Epithelial cell of proximal tubule (primary cell): ENCODE data around the gene CHRNA10. TPM values are rescaled to one million over a fixed set of nuclear protein-coding genes. Genes with fewer than 3 reads are reported as not detected.

Experiments
- DNase-seq: peaks from one replicate; pipeline ENCODE4 v3.0.0-alpha.2; 2011; ENCODE audit warnings: low read depth
- H3K4me3 ChIP-seq: 2 replicates; pipeline ENCODE4 v1.5.1; 2011; ENCODE audit warnings: low read depth, mild to moderate bottlenecking, low read length
- CTCF ChIP-seq: conservative IDR thresholded peaks from 2 replicates; pipeline ENCODE4 v1.5.1; 2012; ENCODE audit warnings: low read depth, mild to moderate bottlenecking, low read length
- total RNA-seq: library from RNA; depleted of rRNA; stranded (reverse); fragments of >200 nt; gene quantifications from 2 replicates; pipeline ENCODE4 v1.2.3, GENCODE V29; 2015

CHRNA10 gene, protein sequence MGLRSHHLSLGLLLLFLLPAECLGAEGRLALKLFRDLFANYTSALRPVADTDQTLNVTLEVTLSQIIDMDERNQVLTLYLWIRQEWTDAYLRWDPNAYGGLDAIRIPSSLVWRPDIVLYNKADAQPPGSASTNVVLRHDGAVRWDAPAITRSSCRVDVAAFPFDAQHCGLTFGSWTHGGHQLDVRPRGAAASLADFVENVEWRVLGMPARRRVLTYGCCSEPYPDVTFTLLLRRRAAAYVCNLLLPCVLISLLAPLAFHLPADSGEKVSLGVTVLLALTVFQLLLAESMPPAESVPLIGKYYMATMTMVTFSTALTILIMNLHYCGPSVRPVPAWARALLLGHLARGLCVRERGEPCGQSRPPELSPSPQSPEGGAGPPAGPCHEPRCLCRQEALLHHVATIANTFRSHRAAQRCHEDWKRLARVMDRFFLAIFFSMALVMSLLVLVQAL
- 0.23 and 0.65 TPM in 2 replicates for total RNA-seq

DNA sequence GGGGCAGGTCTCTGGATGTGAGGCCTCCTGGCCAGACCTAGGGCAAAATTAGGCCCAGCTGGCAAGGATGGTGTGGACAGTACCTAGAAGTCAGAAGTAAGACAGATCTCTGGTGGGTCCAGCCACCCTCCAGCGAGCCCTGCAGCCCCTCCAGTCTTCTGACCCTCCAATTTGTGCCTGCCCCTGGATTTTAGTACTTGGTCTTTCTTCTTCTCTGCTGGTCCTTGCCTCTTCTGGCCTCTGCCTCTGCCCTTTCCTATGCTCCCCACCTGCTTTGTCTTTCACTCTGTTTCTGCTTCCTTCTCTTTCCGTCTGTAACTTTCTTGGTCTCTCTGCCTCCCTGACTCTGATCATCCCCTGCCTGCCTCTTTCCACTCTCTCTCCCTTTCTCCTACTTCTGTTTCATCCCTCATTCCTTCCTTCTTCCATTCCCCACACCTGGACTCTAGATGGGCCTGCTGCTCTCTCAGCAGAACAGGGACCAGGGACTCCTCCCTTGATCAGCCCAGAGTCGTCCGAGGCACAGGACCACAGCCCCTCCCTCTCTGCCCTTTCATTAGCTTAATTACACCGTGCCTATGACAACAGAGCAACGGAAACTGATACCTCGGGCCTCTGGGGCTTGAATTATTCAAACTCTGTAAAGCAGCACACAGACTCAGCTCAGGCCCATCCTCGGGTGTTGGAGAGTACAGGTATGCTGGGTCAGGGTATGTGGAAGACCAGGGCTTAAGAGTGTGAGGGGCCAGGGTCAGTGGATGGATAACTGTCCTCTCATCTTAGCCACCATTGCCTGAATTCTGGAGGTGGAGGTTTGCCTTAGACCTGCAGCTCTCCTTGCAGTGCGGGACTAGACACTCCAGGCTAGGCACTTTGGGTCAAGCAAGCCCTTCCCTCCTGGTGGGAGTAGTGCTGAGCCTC, at the start of gene CHRNA10:
Gene CHRNA10 (minus strand): TSS at position 51 of the 921 bp plus-strand sequence. CDS start 72 bp downstream, outside the sequence.
- DNase-seq: no peak
- H3K4me3 ChIP-seq: no peak within 1 kb of the TSS
- TF ChIP-seq CTCF: no peak

DNA sequence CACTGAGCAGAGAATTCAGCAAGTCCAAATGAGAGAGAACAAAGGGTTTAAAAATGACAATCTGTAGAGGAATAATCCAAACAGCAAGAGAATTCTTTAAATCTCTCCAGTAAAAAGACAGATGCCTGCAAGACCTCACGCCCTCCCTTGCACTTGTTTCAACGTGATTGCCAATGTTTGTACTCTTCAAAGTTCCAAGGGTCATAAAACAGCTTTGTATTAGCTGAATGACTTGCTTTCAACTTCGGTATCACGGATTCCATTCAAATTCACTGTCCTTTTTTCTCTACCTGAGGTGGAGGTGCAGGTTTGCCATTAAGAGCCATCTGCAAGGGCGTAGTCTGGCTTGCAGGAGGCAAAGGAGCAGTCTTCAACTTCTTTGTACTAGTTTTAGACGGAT, 41.1 kb upstream of the CHRNA10 start:
- H3K4me3 ChIP-seq: no peak overlapping the region
- no peak for TF ChIP-seq CTCF
- no peak for DNase-seq

DNA sequence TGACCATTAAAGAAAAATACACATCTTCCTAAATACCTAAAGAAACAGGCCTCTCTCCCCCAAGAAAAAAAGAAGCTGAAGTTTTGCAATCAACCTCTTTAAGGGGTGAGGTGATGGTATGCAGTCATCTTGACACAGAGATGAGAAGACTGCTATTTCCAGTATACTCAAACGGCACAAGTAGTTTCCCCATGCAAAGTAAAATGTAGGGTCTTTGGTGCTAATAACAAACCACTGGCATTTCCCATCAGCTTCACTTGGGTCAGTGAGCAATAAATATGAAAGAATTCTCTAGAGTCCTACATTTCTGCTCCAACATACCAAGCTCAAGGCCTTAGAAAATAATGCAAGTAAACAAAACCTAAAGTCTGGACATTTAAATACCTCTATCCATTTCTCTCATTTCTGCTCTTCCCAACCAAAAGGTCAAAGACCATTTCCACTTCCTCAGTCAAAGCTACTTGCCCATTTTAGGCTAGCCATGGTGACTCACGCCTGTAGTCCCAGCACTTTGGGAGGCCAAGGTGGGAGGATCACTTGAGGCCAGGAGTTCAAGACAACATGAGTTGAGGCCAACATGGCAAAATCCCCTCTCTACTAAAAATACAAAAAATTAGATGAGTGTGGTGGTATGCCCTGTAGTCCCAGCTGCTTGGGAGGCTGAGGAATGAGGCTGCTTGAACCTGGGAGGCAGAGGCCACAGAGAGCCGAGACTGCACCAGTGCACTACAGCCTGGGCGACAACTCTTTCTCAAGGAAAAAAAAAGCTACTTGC, 39.5 kb upstream of the CHRNA10 start:
- DNase-seq: no peak
- H3K4me3 ChIP-seq: no peak overlapping the region
- TF ChIP-seq CTCF: no peak

DNA sequence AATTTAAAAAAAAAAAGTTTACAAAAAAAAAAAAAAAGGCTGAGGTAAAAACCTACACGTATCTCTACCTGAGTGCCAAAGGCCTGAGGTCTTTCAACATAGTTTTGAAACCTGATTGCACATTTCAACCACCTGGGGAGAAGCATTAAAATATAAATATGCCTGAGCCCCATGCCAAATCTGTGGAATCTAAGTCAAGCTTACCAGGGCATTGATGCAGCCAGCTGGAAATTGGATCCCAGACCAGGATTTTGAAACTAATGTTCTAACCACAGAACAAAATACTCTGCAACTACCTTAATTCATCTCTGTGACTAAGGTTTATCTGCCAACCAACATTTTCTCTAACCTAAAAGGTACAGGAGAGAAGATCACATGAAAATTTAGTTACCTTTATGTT, 38.8 kb upstream of the CHRNA10 start:
- no peak for TF ChIP-seq CTCF
- DNase-seq: no peak
- no peak overlapping the region for H3K4me3 ChIP-seq

DNA sequence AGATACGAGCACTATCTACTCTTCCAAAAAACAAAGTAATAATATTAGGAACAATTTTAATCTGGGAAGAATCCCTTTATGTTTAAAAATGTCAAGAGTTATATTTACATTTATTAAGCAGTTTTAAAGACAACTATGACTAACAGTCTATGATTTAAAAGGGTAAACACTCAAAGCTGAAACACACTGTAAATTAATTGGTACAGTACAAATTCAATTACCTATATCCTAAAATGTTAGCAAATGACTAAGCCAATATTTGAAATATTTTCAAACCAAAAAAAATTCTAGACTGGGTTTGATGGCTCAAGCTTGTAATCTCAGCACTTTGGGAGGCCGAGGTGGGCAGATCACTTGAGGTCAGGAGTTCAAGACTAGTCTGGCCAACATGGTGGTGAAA, 36.0 kb upstream of the CHRNA10 start:
- no peak overlapping the region for H3K4me3 ChIP-seq
- no peak for TF ChIP-seq CTCF
- DNase-seq: no peak

GRCh38 chr11:3703383-3703782, 32.2 kb upstream of the CHRNA10 start:
- no peak for TF ChIP-seq CTCF
- DNase-seq: no peak

More at GRCh38 chr11:3703383-3703782, 32.2 kb upstream of the CHRNA10 start:
- no peak overlapping the region for H3K4me3 ChIP-seq
